Common myeloid progenitor, CD34-positive (primary cell): ENCODE data around the gene CRIP2.

Experiments
- CTCF ChIA-PET: fragments of 350-600 bp; sonication (Branson Sonifier 250); formaldehyde crosslinking; loops from one replicate; lab custom pipeline; 2021; ENCODE audit warnings: antibody characterized with exemption; lab: Charles Lee
- POLR2A ChIA-PET: fragments of 350-600 bp; sonication (Branson Sonifier 250); formaldehyde crosslinking; loops from one replicate; lab custom pipeline; 2021; ENCODE audit warnings: antibody characterized with exemption; lab: Charles Lee
- DNase-seq, 3 donors: peaks; one replicate each; pipeline versions ENCODE4 v3.0.0 to v3.0.0-alpha.2; 2013
- H3K27ac ChIP-seq, 2 experiments: 1 replicate in 1 of 2; 2 replicates in 1 of 2; pipeline ENCODE4 v1.7.0; 2013; ENCODE audit warnings: inconsistent platforms in 2 of 2, low read length in 2 of 2, mild to moderate bottlenecking in 2 of 2, low read depth in 1 of 2, moderate library complexity in 1 of 2; ENCODE audit not compliant: severe bottlenecking in 2 of 2, insufficient read depth in 1 of 2, poor library complexity in 1 of 2
- H3K27me3 ChIP-seq, 5 experiments: replicated peaks in 2 of 5; 1 replicate in 3 of 5; 2 replicates in 2 of 5; pipeline versions ENCODE4 v1.6.1 to v1.7.0; 2013; ENCODE audit warnings: low read length in 4 of 5, mild to moderate bottlenecking in 2 of 5, moderate library complexity in 2 of 5, inconsistent platforms in 1 of 5; ENCODE audit not compliant: insufficient read depth in 5 of 5, control insufficient read depth in 4 of 5
- H3K36me3 ChIP-seq, 4 experiments: 1 replicate in 2 of 4; 2 replicates in 2 of 4; pipeline versions ENCODE4 v1.6.1 to v1.7.0; 2013; ENCODE audit warnings: low read length in 3 of 4, control low read depth in 1 of 4, mild to moderate bottlenecking in 1 of 4; ENCODE audit not compliant: control insufficient read depth in 4 of 4, insufficient read depth in 4 of 4
- H3K4me1 ChIP-seq, 4 experiments: 1 replicate in 3 of 4; 2 replicates in 1 of 4; pipeline versions ENCODE4 v1.6.1 to v1.7.1; 2013; ENCODE audit warnings: low read length in 3 of 4, mild to moderate bottlenecking in 3 of 4, control low read depth in 1 of 4, inconsistent platforms in 1 of 4, moderate library complexity in 1 of 4; ENCODE audit not compliant: control insufficient read depth in 4 of 4, insufficient read depth in 4 of 4; ENCODE audit errors: control extremely low read depth in 1 of 4
- H3K4me3 ChIP-seq, 7 experiments: 1 replicate in 4 of 7; 2 replicates in 3 of 7; pipeline versions ENCODE4 v1.5.1 to v1.7.0; 2013; ENCODE audit warnings: mild to moderate bottlenecking in 7 of 7, low read length in 6 of 7, moderate library complexity in 6 of 7, inconsistent platforms in 2 of 7, low read depth in 2 of 7, control low read depth in 1 of 7; ENCODE audit not compliant: insufficient read depth in 4 of 7, control insufficient read depth in 1 of 7; ENCODE audit errors: extremely low read depth in 1 of 7
- H3K9me3 ChIP-seq, 5 experiments: 1 replicate in 4 of 5; 2 replicates in 1 of 5; pipeline versions ENCODE4 v1.6.1 to v1.7.1; 2013; ENCODE audit warnings: low read length in 4 of 5, mild to moderate bottlenecking in 2 of 5, inconsistent platforms in 1 of 5, low read depth in 1 of 5, moderate library complexity in 1 of 5; ENCODE audit not compliant: control insufficient read depth in 4 of 5, insufficient read depth in 2 of 5; ENCODE audit errors: control extremely low read depth in 1 of 5
- WGBS: methylation state at CpG from one replicate; pipeline ENCODE4 v1.1.5; 2013; ENCODE audit not compliant: insufficient coverage; 5-methylcytosine and 5-hydroxymethylcytosine counted together

Gene CRIP2

GRCh38 chr14:105460116-105460515, 14.5 kb upstream of the CRIP2 start:
- H3K36me3 ChIP-seq = peaks cover 5 to 77% (median 58%) of the 10 kb centered on the region in 4 experiments
- no peak for DNase-seq
- POLR2A ChIA-PET = no interaction called here

DNA sequence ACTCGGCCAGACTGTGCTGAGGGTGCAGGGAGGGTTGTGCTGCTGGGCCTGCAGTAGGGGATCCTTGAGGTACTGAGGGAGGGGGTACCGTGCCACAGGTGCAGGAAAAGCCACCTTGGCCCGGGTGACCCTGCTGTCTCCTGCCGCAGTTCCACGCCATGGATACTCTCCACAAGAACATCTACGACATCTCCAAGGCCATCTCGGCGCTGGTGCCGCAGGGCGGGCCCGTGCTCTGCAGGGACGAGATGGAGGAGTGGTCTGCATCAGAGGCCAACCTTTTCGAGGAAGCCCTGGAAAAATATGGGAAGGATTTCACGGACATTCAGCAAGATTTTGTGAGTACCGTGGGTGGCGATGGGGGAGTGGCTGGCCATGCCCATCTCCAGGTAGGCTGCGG, 14.0 kb upstream of the CRIP2 start:
- no peak for DNase-seq
- ChIA-PET POLR2A (no interaction called here), CTCF (no interaction called here)
- Histone ChIP-seq H3K27ac (no peak overlapping the region), H3K4me3 (no peak overlapping the region), H3K36me3 (peaks cover 5 to 77% (median 56%) of the 10 kb centered on the region in 4 experiments), H3K9me3 (no peaks in the 10 kb centered on the region), H3K27me3 (no peaks in the 10 kb centered on the region), H3K4me1 (no peaks in the 10 kb centered on the region)
- 98% methylated on average over 16 of the region's 17 CpGs for whole genome bisulfite sequencing

More at GRCh38 chr14:105460116-105460515, 14.5 kb upstream of the CRIP2 start:
- Histone ChIP-seq H3K27ac (no peak overlapping the region), H3K4me1 (no peaks in the 10 kb centered on the region), H3K9me3 (no peaks in the 10 kb centered on the region), H3K4me3 (no peak overlapping the region), H3K27me3 (no peaks in the 10 kb centered on the region)
- WGBS = over 99% methylated on average over 17 of the region's 17 CpGs
- CTCF ChIA-PET = no interaction called here

DNA sequence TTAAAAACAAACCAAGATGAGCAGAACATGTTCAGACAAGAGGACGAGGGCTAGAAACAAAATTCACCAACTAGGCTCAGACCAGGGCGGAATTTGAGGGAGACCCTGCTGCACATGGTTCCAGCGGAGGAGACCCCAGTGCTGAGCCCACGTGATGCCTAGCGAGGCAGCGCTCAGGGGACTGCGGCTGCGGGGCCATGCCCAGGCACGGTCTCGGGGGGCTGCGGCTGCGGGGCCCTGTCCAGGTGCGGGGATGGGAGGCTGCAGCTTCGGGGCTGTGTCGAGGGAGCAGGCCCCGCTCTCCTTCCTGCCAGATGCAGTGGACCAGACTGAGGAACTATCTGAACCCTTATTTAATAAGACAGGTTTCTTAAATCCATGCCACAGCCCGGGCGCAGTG, 12.7 kb upstream of the CRIP2 start:
- no peaks in the 10 kb centered on the region for H3K27me3 ChIP-seq
- ChIA-PET POLR2A (no interaction called here), CTCF (no interaction called here)
- no peaks in the 10 kb centered on the region for H3K9me3 ChIP-seq
- H3K4me1 ChIP-seq = no peaks in the 10 kb centered on the region
- peaks cover 7 to 76% (median 57%) of the 10 kb centered on the region in 4 experiments for H3K36me3 ChIP-seq
- H3K4me3 ChIP-seq = no peak overlapping the region
- DNase-seq = no peak
- no peak overlapping the region for H3K27ac ChIP-seq
- WGBS = 95% methylated on average over 18 of the region's 18 CpGs

DNA sequence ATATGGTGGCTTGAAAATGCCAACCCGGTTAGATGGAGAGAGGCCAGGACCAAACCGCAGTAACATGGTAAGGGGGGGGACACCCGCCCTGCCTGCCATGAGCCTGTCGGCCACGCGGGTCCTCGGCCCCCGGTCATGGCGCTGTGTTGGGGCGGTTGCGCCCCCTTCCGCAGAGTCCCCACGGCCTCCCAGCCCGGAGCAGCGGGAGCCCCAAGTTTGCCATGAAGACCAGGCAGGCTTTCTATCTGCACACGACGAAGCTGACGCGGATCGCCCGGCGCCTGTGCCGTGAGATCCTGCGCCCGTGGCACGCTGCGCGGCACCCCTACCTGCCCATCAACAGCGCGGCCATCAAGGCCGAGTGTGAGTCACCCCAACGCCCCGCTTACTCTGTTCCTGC, 10.1 kb upstream of the CRIP2 start:
- H3K4me1 ChIP-seq = peaks cover 0 to 3% (median 1%) of the 10 kb centered on the region in 4 experiments
- DNase-seq = no peak
- CTCF ChIA-PET = no interaction called here
- WGBS = 92% methylated on average over 26 of the region's 33 CpGs
- peaks cover 7 to 89% (median 63%) of the 10 kb centered on the region in 4 experiments for H3K36me3 ChIP-seq
- H3K9me3 ChIP-seq = no peaks in the 10 kb centered on the region
- no peaks in the 10 kb centered on the region for H3K27me3 ChIP-seq
- no peak overlapping the region for H3K27ac ChIP-seq
- no peak overlapping the region for H3K4me3 ChIP-seq
- POLR2A ChIA-PET = no interaction called here

GRCh38 chr14:105465209-105466031, 9.2 kb upstream of the CRIP2 start:
- no peak for DNase-seq
- WGBS = 98% methylated on average over 20 of the region's 20 CpGs
- Histone ChIP-seq H3K9me3 (no peaks in the 10 kb centered on the region), H3K4me3 (no peak overlapping the region), H3K27ac (no peak overlapping the region), H3K4me1 (peaks cover 0 to 7% (median 2%) of the 10 kb centered on the region in 4 experiments), H3K27me3 (no peaks in the 10 kb centered on the region), H3K36me3 (peaks cover 7 to 92% (median 64%) of the 10 kb centered on the region in 4 experiments)
- POLR2A ChIA-PET = no interaction called here
- CTCF ChIA-PET = no interaction called here

DNA sequence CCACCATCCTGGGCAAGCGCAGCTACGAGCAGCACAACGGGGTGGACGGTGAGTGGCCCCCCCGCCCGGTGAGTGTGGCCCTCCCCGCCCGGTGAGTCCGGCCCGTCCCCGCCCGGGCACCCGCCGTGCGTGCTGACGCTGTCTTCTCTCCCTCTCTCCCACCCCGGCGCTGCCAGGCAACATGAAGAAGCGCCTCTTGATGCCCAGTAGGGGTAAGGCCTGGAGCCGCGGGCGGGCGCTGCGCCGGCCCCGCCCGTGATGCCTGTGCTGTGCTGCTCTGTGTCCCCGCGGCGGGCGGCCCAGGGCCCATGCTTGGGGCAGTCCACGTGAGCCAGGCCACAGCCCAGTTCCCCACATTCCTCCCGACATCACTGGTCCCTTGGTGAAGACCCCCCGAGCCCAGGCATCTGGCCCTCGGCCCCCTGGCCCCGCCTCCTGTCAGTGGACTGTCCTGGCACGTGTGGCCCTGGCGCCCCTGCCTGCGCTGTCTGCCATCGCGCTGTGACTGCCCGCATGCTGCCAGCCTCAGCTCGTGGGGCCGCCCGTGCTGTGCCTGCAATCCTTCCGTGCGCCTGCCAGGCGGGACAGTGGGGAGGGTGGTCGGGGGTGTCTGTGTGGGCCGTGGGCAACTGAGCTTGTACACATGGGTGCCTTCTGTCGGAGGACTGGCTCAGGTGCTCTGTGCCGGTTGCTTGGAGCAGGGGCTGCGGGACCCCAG, 7.9 kb upstream of the CRIP2 start:
- 95% methylated on average over 27 of the region's 53 CpGs for WGBS
- CTCF ChIA-PET = interaction anchor here (0.9 to 7.6 kb wide), 3 partner anchors 17 to 62 kb away, joined by 3 to 77 read pairs (median 3); partner anchors contain the start of gene CRIP1

More for the DNA sequence above, 7.9 kb upstream of the CRIP2 start:
- Histone ChIP-seq H3K27me3 (no peaks in the 10 kb centered on the region), H3K9me3 (no peaks in the 10 kb centered on the region), H3K4me1 (peaks cover 0 to 7% (median 2%) of the 10 kb centered on the region in 4 experiments), H3K4me3 (no peak overlapping the region), H3K27ac (no peak overlapping the region), H3K36me3 (peaks cover 7 to 87% (median 54%) of the 10 kb centered on the region in 4 experiments)
- POLR2A ChIA-PET = no interaction called here
- DNase-seq = no peak
